GM06990 (cell line): Measurements from ENCODE around the gene REM1.

Experiments used
- DNase-seq: peaks from one replicate; pipeline ENCODE4 v3.0.0-alpha.2; 2011; ENCODE audit not compliant: insufficient read length; ENCODE audit errors: extremely low read depth
- H3K27me3 ChIP-seq: replicated peaks from 2 replicates; pipeline ENCODE4 v1.6.0; 2011; ENCODE audit warnings: low read length; ENCODE audit not compliant: control insufficient read depth, insufficient read depth
- H3K36me3 ChIP-seq: 2 replicates; pipeline ENCODE4 v1.5.1; 2011; ENCODE audit warnings: low read length; ENCODE audit not compliant: control insufficient read depth, insufficient read depth
- H3K4me3 ChIP-seq: replicated peaks from 2 replicates; pipeline ENCODE4 v1.5.1; 2011; ENCODE audit warnings: low read depth, mild to moderate bottlenecking, control low read depth, low read length
- TF ChIP-seq, protein P1 (sequence below): IDR thresholded peaks from 2 replicates; pipeline ENCODE4 v1.5.1; 2011; ENCODE audit warnings: low read length, control low read depth, mild to moderate bottlenecking, inconsistent platforms; ENCODE audit not compliant: insufficient read depth, poor library complexity, severe bottlenecking

Gene REM1

DNA sequence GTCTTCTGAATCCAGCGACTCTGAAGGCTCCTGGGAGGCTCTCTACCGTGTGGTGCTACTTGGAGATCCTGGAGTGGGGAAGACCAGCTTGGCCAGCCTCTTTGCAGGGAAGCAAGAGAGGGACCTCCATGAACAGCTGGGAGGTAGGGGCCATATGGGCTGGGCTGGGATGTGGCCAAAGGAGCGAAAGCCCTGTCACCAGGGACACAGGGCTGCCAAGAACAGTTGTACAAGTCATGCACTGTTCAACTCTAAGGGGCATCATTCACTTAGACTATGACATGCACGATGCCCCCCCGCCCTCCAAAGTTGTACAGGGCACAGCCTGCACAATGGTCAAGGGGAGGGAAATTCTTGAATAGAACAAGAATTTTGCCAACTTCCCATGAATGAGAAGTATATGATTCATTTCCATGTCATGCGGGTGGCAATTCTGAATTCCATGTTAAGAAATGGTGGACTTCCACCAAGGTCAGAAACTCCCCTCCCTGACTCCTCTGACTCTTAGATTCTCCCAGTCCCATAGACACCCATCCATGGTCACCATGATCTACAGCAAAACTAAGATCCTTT, 1.6 kb downstream of the REM1 start:
- DNase-seq = no peak

DNA sequence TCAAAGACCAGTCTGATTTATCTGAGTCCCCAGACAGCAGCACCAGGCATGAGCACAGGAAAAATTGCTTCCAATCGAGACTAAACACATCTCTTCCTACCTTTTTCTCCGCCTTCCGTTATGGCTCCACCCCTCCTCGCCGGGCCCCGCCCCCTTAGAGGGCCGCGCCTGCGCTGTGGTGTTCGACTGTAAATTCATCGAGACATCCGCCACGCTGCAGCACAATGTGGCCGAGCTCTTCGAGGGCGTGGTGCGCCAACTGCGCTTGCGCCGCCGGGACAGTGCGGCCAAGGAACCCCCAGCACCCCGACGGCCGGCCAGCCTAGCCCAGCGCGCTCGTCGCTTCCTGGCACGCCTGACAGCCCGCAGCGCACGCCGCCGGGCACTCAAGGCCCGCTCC, 8.9 kb downstream of the REM1 start:
- H3K27me3 ChIP-seq = no peaks in the 10 kb centered on the region; the same call in 1 of the 2 replicates
- no peak overlapping the region for H3K4me3 ChIP-seq
- no peak for DNase-seq
- TF ChIP-seq, protein P1, sequence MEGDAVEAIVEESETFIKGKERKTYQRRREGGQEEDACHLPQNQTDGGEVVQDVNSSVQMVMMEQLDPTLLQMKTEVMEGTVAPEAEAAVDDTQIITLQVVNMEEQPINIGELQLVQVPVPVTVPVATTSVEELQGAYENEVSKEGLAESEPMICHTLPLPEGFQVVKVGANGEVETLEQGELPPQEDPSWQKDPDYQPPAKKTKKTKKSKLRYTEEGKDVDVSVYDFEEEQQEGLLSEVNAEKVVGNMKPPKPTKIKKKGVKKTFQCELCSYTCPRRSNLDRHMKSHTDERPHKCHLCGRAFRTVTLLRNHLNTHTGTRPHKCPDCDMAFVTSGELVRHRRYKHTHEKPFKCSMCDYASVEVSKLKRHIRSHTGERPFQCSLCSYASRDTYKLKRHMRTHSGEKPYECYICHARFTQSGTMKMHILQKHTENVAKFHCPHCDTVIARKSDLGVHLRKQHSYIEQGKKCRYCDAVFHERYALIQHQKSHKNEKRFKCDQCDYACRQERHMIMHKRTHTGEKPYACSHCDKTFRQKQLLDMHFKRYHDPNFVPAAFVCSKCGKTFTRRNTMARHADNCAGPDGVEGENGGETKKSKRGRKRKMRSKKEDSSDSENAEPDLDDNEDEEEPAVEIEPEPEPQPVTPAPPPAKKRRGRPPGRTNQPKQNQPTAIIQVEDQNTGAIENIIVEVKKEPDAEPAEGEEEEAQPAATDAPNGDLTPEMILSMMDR = no peak
- H3K36me3 ChIP-seq = no peaks in the 10 kb centered on the region

More for the DNA sequence above, 1.6 kb downstream of the REM1 start:
- Histone ChIP-seq H3K36me3 (no peaks in the 10 kb centered on the region), H3K27me3 (peaks cover 2% of the 10 kb centered on the region; the same call in 1 of the 2 replicates), H3K4me3 (no peak overlapping the region)
- TF ChIP-seq, protein P1 = no peak

DNA sequence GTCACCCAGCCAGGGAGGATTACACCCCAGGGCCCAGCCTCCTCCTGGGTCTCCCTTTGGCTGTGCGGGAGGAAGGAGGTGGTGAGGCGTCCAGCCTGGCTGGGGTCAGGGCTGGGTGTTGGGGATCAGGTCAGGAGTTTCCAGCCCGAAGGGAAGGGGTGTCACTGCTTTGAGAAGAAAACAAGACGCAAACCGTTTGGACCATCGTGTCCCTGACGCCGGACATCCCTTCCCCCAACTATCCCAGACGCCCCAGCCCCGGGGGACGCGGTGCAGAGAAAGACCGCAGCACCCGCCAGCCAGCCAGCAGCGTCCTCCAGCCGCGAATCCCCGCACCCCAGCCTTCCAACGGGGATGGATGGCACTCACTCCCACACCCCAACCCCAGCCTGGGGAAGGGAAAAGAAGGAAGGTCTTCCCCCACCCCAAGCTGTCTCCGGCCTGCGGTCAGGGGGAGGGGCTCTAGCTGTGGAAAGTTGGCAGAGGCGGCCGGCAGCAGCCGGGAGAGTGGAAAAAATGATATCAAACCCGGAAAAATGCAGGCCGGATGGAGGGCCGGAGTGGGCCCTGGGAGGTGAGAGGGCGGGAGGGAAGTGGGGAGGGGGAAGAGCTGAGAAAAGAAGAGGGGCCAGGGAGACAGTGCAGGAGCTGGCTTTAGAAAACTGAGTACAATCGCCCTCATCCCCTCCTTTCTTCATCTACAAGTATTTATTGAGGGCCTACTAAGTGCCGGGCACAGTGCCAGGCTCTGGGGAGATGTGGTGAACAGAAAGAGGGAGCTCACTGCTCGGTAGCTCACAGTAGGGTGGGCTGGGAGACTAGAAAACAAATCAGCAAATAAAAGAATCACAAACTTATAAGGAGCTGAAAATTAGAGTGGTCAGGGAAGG, 10.6 kb downstream of the REM1 start:
- H3K36me3 ChIP-seq = no peaks in the 10 kb centered on the region
- no peak for DNase-seq
- TF ChIP-seq, protein P1 = no peak
- no peaks in the 10 kb centered on the region; the same call in 1 of the 2 replicates for H3K27me3 ChIP-seq
- H3K4me3 ChIP-seq = no peak overlapping the region

DNA sequence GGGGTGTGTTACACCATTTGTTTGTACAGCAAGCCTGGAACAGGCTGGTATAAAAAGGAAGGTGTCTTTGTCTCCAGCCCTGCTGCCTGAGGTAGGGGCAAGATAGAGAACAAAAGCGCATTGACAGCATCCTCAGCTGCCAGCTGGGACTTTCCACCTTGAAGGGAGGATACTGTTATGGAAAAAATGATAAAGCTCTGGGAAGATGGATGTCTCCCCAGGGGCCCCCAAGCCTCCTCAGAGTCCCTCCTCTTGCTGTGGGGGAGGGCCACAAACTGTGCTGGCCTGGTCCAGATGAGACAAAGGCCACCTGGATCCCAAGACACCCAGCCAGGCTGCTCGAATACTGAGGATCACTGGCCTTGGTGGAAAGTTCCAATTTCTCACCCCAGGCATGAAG, 13.0 kb downstream of the REM1 start:
- TF ChIP-seq, protein P1 = no peak
- no peak for DNase-seq
- no peaks in the 10 kb centered on the region for H3K36me3 ChIP-seq
- no peaks in the 10 kb centered on the region; the same call in 1 of the 2 replicates for H3K27me3 ChIP-seq
- no peak overlapping the region for H3K4me3 ChIP-seq

DNA sequence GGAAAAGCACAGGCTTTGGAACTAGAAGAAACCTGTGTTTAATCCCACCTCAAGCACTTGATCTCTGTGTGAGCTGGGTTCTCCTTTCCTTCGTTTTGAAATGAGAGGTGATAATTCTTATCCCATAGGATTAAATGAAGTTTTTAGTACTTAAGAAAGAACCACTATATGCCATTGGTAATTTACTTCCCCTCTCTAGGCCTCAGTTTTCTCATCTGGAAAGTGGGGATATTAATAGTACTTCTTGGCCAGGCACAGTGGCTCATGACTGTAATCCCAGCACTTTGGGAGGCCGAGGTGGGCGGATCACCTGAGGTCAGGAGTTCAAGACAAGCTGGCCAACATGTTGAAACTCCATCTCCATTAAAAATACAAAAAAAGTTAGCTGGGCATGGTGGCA, 14.1 kb downstream of the REM1 start:
- Histone ChIP-seq H3K36me3 (no peaks in the 10 kb centered on the region), H3K27me3 (no peaks in the 10 kb centered on the region; the same call in none of the 2 replicates), H3K4me3 (no peak overlapping the region)
- TF ChIP-seq, protein P1 = no peak
- DNase-seq = no peak
